Caco-2 (cell line): Measurements from ENCODE around the gene CARD14. TPM values are rescaled to one million over a fixed set of nuclear protein-coding genes. Genes with fewer than 3 reads are reported as not detected.

Experiments
- BruUV-seq: library from RNA; stranded (reverse); fragments of 400-500 nt; replicated peaks from 2 replicates; lab custom pipeline; 2021; lab: Mats Ljungman, UMichigan
- CTCF ChIA-PET: fragments of 300-600 bp; sonication (Branson Sonifier 250); formaldehyde crosslinking; loops from one replicate; lab custom pipeline; 2022; ENCODE audit warnings: antibody characterized with exemption; lab: Charles Lee
- POLR2A ChIA-PET: fragments of 300-600 bp; sonication (Branson Sonifier 250); formaldehyde crosslinking; loops from one replicate; lab custom pipeline; 2022; ENCODE audit warnings: antibody characterized with exemption; lab: Charles Lee
- DNase-seq, 2 experiments: peaks; one replicate each; pipeline versions ENCODE4 v3.0.0 to v3.0.0-alpha.2; 2020 to 2022
- H3K27me3 ChIP-seq: replicated peaks from 2 replicates; pipeline ENCODE4 v1.6.0; 2011; ENCODE audit warnings: low read length; ENCODE audit not compliant: control insufficient read depth, insufficient read depth
- H3K36me3 ChIP-seq: 2 replicates; pipeline ENCODE4 v1.5.1; 2011; ENCODE audit warnings: low read length; ENCODE audit not compliant: control insufficient read depth, insufficient read depth
- H3K4me1 ChIP-seq: fragments of 250-450 bp; sonication (Bioruptor Pico); 2 replicates; pipeline ENCODE4 v1.5.1; 2020; ENCODE audit warnings: mild to moderate bottlenecking
- H3K4me3 ChIP-seq: 2 replicates; pipeline ENCODE4 v1.5.1; 2011; ENCODE audit warnings: low read depth, mild to moderate bottlenecking, control low read depth, low read length
- H3K9me3 ChIP-seq: fragments of 250-450 bp; sonication (Bioruptor Pico); 2 replicates; pipeline ENCODE4 v1.5.1; 2020; ENCODE audit warnings: mild to moderate bottlenecking, moderate library complexity
- H3K27ac Mint-ChIP-seq: one replicate; pipeline ENCODE4 v1.8.0; 2022; ENCODE audit warnings: mixed read lengths; ENCODE audit not compliant: unreplicated experiment
- H3K27me3 Mint-ChIP-seq: one replicate; pipeline ENCODE4 v1.8.0; 2022; ENCODE audit warnings: mixed read lengths; ENCODE audit not compliant: insufficient read depth, unreplicated experiment
- H3K36me3 Mint-ChIP-seq: one replicate; pipeline ENCODE4 v1.8.0; 2022; ENCODE audit warnings: mild to moderate bottlenecking, mixed read lengths; ENCODE audit not compliant: insufficient read depth, unreplicated experiment
- H3K4me1 Mint-ChIP-seq: one replicate; pipeline ENCODE4 v1.8.0; 2022; ENCODE audit warnings: low read depth, mixed read lengths; ENCODE audit not compliant: unreplicated experiment
- H3K4me3 Mint-ChIP-seq: one replicate; pipeline ENCODE4 v1.8.0; 2022; ENCODE audit warnings: mild to moderate bottlenecking, moderate library complexity, mixed read lengths; ENCODE audit not compliant: unreplicated experiment
- H3K9me3 Mint-ChIP-seq: one replicate; pipeline ENCODE4 v1.8.0; 2022; ENCODE audit warnings: mixed read lengths; ENCODE audit not compliant: unreplicated experiment
- intact Hi-C: fragments of 100-400 bp; cut with micrococcal nuclease; formaldehyde crosslinking; loops from one replicate; pipeline ENCODE4 v1.10.0; 2022; ENCODE audit not compliant: unreplicated experiment
- total RNA-seq: library from RNA; stranded (reverse); gene quantifications from 2 replicates; pipeline ENCODE4 v1.2.3, GENCODE V29; 2022
- TF ChIP-seq, protein P1 (sequence below), 2 experiments: fragments of 200-600 bp in 1 of 2; IDR thresholded peaks; 1 replicate in 1 of 2; 2 replicates in 1 of 2; pipeline versions ENCODE4 v1.5.1 to v1.8.0; 2011 to 2022; ENCODE audit warnings: antibody characterized with exemption in 1 of 2, control low read depth in 1 of 2, inconsistent platforms in 1 of 2, low read depth in 1 of 2, low read length in 1 of 2, mild to moderate bottlenecking in 1 of 2, moderate library complexity in 1 of 2; ENCODE audit not compliant: insufficient read depth in 1 of 2, severe bottlenecking in 1 of 2, unreplicated experiment in 1 of 2

The CARD14 gene
- total RNA-seq, 1 experiment from 2014 or later: 1.3 TPM

DNA sequence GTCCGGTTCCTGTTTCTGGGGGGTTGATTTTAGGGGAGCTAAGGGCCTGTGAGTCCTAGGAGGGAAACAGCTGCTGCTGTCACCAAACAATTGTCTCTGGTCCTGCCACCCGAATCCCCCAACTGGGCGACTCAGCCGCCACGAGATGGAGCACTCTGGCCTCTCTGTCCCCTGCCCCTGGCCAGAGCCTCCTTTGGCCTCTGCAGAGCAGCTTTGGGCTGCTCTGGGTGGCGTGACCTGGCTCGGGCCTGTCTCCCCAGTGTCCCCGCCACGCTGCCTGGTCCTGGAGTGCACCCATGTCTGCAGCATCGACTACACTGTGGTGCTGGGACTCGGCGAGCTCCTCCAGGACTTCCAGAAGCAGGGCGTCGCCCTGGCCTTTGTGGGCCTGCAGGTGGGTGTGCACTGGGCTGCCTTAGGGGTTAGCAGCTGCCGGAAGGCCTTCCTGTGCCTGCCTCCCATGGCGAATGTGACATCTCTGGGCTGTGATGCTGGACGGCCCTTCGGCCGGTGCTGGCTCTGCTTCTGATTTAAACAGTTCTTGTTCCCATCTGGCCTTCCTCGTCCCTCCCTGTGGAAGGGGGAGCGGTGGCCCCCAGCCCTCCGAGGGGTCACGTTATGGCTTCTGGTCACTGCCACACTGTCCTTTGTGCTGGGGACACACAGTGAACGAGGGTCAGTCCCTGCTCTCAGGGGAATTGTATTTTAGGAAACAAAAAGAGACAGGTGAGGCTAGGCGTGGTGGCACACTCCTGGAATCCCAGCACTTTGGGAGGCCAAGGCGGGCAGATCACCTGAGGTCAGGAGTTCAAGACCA, 79.3 kb downstream of the CARD14 start:
- Mint-ChIP-seq H3K27me3 (no peaks in the 10 kb centered on the region), H3K4me3 (no peak overlapping the region), H3K27ac (no peak overlapping the region), H3K4me1 (peaks cover 3% of the 10 kb centered on the region), H3K36me3 (peaks cover 14% of the 10 kb centered on the region), H3K9me3 (no peaks in the 10 kb centered on the region)
- no TSS peak for BruUV-seq
- Histone ChIP-seq H3K4me3 (no peak overlapping the region), H3K9me3 (no peaks in the 10 kb centered on the region), H3K4me1 (no peaks in the 10 kb centered on the region), H3K27me3 (no peaks in the 10 kb centered on the region), H3K36me3 (0 out of 2 replicates have a peak, but pooled peaks cover 2% of the 10 kb centered on the region)
- ChIA-PET CTCF (interaction anchor here (0.6 kb wide), 1 partner anchor 121 kb away, joined by 3 read pairs; no protein-coding TSS in a partner anchor), POLR2A (no interaction called here)
- TF ChIP-seq, protein P1, sequence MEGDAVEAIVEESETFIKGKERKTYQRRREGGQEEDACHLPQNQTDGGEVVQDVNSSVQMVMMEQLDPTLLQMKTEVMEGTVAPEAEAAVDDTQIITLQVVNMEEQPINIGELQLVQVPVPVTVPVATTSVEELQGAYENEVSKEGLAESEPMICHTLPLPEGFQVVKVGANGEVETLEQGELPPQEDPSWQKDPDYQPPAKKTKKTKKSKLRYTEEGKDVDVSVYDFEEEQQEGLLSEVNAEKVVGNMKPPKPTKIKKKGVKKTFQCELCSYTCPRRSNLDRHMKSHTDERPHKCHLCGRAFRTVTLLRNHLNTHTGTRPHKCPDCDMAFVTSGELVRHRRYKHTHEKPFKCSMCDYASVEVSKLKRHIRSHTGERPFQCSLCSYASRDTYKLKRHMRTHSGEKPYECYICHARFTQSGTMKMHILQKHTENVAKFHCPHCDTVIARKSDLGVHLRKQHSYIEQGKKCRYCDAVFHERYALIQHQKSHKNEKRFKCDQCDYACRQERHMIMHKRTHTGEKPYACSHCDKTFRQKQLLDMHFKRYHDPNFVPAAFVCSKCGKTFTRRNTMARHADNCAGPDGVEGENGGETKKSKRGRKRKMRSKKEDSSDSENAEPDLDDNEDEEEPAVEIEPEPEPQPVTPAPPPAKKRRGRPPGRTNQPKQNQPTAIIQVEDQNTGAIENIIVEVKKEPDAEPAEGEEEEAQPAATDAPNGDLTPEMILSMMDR (IDR thresholded peaks at IDR 0.05; ENCODE audit: insufficient read depth in 1 of 2, low read depth in 1 of 2, low read length in 1 of 2, severe bottlenecking in 1 of 2, unreplicated experiment in 1 of 2): no peak
- intact Hi-C loops: no loop called here
- DNase-seq: no peak

DNA sequence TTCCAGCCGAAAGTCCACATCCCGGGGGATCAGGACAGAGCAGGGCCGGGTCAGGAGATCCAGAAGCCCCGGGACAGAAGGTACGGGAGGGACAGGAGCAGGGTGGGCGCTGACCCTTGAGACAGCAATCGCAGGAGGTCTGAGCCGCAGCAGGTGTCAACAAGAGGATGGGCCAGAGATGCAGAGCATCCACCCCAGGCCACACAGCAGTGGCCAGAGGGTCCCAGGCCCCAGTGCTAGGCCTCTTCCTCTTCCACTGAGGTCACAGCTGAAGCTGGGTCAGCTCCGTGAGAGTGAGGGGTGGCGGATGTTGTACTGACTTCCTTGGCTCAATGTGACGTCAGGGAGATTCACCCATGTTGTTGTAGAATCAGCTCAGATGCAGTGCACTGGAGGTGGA, 82.1 kb downstream of the CARD14 start:
- POLR2A ChIA-PET: no interaction called here
- Mint-ChIP-seq H3K9me3 (no peaks in the 10 kb centered on the region), H3K27ac (no peak overlapping the region), H3K4me1 (peaks cover 13% of the 10 kb centered on the region), H3K27me3 (no peaks in the 10 kb centered on the region), H3K36me3 (peaks cover 18% of the 10 kb centered on the region), H3K4me3 (no peak overlapping the region)
- CTCF ChIA-PET: no interaction called here
- TF ChIP-seq, protein P1 (IDR thresholded peaks at IDR 0.05; ENCODE audit: insufficient read depth in 1 of 2, low read depth in 1 of 2, low read length in 1 of 2, severe bottlenecking in 1 of 2, unreplicated experiment in 1 of 2): no peak
- no peak for DNase-seq
- 0 out of 2 replicates have a peak, but pooled peaks cover 2% of the 10 kb centered on the region for H3K36me3 ChIP-seq
- no peak overlapping the region for H3K4me3 ChIP-seq
- intact Hi-C loops: no loop called here
- no TSS peak for BruUV-seq
- H3K4me1 ChIP-seq: peaks cover 18% of the 10 kb centered on the region
- no peaks in the 10 kb centered on the region for H3K27me3 ChIP-seq
- H3K9me3 ChIP-seq: no peaks in the 10 kb centered on the region

GRCh38 chr17:80252871-80253270, 83.0 kb downstream of the CARD14 start:
- Mint-ChIP-seq H3K4me1 (peaks cover 15% of the 10 kb centered on the region), H3K4me3 (no peak overlapping the region), H3K9me3 (no peaks in the 10 kb centered on the region), H3K27me3 (no peaks in the 10 kb centered on the region), H3K27ac (no peak overlapping the region), H3K36me3 (peaks cover 23% of the 10 kb centered on the region)
- Histone ChIP-seq H3K9me3 (no peaks in the 10 kb centered on the region), H3K4me3 (no peak overlapping the region), H3K27me3 (no peaks in the 10 kb centered on the region), H3K4me1 (peaks cover 18% of the 10 kb centered on the region), H3K36me3 (no peaks in the 10 kb centered on the region)
- TF ChIP-seq, protein P1 (IDR thresholded peaks at IDR 0.05; ENCODE audit: insufficient read depth in 1 of 2, low read depth in 1 of 2, low read length in 1 of 2, severe bottlenecking in 1 of 2, unreplicated experiment in 1 of 2): peak in 1 of 2 experiments; percentile 35
- no TSS peak for BruUV-seq
- POLR2A ChIA-PET: no interaction called here
- intact Hi-C loops: no loop called here
- DNase-seq: peak in 1 of 2 experiments; percentile 55
- CTCF ChIA-PET: interaction anchor here (0.6 kb wide), 1 partner anchor 130 kb away, joined by 5 read pairs; no protein-coding TSS in a partner anchor
